22Rv1 (cell line): ENCODE data around the gene MYL1.

Experiments
- H3K27ac ChIP-seq: fragments of 450-650 bp; 2 replicates; pipeline ENCODE4 v1.5.1; 2017
- CTCF ChIP-seq: fragments of 450-650 bp; IDR thresholded peaks from 2 replicates; pipeline ENCODE4 v1.5.1; 2017; ENCODE audit warnings: mild to moderate bottlenecking
- ZFX ChIP-seq: fragments of 450-650 bp; IDR thresholded peaks from 2 replicates; pipeline ENCODE4 v1.6.1; 2017; ENCODE audit warnings: antibody characterized with exemption, borderline replicate concordance

Gene MYL1

DNA sequence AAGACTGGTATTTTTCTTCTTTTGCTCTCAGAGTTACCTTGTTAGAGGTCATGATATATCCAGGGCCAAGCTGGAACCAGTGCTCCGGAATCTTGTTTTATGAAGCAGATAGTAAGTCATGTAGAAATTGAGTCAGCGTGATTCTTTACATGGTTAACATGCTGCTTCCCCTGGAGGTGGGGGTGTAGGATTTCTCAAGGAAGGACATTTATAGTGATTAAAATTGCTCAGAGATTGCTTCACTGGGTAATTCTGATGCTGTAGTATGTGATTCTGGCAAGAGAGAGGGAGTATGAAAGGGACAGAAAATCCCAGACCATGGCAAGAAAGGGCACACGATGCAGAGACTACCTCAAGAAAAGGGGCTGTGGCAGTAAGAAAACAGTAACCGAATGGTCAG is 8.0 kb upstream of the MYL1 start:
- TF ChIP-seq CTCF (no peak), ZFX (no peak)
- H3K27ac ChIP-seq, result no peak overlapping the region

DNA sequence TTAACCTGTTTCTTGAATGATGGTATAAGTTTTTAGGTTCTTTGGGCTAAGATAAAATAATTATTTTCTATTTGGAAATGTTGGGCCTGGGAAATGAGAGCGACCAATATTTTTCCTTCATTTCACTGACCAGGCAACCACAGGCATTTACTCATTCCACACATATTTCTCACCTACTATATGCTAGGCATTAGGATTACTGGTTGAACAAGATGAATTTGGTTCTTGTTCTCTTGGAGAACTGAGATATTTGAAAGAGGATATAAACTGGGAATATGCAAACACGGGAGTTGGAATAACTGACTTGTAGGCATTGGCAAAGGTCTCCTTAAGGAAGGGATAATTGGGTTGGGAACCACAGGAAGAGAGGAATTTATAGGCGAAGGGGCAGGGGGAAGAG is 3.9 kb upstream of the MYL1 start:
- no peak for TF ChIP-seq CTCF
- TF ChIP-seq ZFX, result no peak
- no peak overlapping the region for H3K27ac ChIP-seq

DNA sequence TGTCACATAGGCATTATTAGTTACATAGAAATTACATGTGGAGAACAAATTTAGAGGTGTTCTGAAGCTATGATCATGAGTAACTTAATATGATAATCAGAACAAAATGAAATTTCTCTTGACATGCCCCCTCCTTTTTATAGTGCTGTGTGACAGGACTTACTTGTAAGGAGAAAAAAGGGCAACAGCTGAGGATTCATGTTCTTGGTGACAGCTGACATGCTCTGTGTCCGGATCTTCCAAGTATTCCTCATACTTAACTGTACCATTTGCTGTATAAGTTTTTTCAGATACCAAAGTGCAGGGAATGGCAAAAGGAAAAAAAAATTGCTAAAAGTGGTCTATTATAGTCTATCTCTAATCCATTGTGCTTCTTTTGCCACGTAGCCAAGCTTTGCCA is 3.5 kb upstream of the MYL1 start:
- TF ChIP-seq CTCF, result no peak
- TF ChIP-seq ZFX, result no peak
- H3K27ac ChIP-seq, result no peak overlapping the region

DNA sequence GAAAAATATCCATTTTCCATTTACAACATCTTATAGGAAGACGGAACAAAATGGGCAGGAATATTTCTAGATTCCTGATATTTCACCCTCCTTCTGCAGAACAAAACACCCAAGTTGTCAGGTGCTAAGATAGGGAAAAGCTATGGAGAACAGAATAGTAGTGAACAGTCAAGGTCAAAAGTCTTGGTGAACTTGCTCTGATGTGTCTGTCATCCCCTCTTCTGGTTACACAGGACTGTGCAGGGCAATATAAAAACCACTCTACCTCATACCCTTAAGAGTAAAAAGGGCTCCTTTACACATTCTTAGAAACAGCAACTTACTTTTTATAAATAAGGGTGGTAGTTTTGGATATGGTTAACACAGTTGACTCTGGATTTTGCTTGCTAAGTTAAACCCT is 4.4 kb downstream of the MYL1 start:
- no peak overlapping the region for H3K27ac ChIP-seq
- TF ChIP-seq ZFX, result no peak
- TF ChIP-seq CTCF, result no peak

- H3K27ac ChIP-seq, result no peak overlapping the region
- TF ChIP-seq CTCF, result no peak
- TF ChIP-seq ZFX, result no peak
Measured at GRCh38 chr2:210309548-210310233, 5.3 kb downstream of the MYL1 start.

DNA sequence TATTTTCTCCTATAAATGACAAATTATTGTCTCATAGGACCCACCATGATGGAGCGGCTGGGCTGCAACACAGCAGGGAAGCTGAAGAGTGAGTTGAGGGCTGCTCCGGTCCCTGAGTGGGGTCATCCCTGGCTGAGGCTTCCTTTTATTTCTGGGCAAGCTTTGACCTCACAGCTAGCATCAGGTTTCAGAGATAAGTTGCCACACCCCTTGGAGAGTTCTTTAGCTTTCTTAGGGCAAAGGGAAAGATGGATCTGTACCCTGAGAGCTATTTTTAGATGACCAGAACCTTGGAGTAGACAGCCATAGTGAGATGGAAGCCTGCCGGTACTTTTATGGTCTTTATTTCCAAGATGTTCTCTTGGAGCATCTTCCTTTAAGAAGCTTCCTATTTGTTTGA is 11.5 kb downstream of the MYL1 start:
- TF ChIP-seq ZFX (no peak), CTCF (no peak)
- no peak overlapping the region for H3K27ac ChIP-seq

GRCh38 chr2:210302326-210302725 is 12.6 kb downstream of the MYL1 start:
- no peak for TF ChIP-seq CTCF
- no peak for TF ChIP-seq ZFX

More at GRCh38 chr2:210302326-210302725, 12.6 kb downstream of the MYL1 start:
- no peak overlapping the region for H3K27ac ChIP-seq
